Posterior cingulate gyrus (tissue), 11 donors: ENCODE results near the gene UCMA.
"Not testable (repeated sequence)": the region's sequence is repeated elsewhere in the genome, so short reads cannot be mapped to it uniquely, and the experiment has no call there.

ENCODE experiments used
- DNase-seq, 10 donors: peaks; one replicate each; pipeline versions ENCODE4 v3.0.0 to v3.0.0-alpha.2; 2020 to 2021; ENCODE audit warnings: mixed read lengths in 3 of 10
- intact Hi-C: fragments of 100-400 bp; cut with DNase I; formaldehyde crosslinking; loops from one replicate; pipeline ENCODE4 v1.15.1; 2023

UCMA gene, protein sequence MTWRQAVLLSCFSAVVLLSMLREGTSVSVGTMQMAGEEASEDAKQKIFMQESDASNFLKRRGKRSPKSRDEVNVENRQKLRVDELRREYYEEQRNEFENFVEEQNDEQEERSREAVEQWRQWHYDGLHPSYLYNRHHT

DNA sequence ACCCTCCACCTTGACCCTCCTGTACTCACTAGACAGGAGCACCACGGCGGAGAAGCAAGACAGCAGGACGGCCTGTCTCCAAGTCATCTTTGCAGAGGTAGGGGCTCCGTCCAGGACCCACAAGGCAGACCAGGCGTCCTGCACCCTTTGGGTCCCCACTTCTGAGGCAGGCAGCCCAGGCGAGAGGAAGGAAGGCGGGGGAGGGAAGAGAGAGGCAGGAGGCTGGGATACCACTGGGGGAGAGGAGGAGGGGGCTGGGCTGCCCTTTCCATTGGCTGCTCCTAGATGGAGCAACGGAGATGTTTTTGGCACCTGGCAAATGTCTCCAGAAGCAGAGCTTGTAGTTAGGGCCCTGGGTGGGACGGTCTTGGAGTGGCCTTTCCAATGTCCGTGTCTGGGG, at the start of gene UCMA:
Gene UCMA (minus strand): TSS at position 203 of the 400 bp plus-strand sequence. CDS start 116 bp downstream, at position 87.
- DNase-seq: no peak
- intact Hi-C loops: no loop called here

DNA sequence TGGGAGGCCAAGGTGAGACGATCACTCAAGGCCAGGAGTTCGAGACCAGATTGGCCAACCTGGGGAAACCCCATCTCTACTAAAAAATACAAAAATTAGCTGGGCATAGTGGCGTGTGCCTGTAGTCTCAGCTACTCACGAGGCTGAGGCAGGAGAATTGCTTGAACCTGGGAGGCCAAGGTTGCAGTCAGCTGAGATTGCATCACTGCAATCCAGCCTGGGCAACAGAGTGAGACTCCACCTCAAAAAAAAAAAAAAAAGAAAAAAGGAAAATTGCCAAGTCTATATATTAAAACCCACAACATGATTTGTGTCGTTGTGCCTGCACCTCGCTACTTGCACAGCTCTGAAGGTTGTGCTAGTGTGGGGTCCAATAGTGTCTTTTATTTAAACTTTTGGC, 48.2 kb upstream of the UCMA start:
- intact Hi-C loops, DNase-seq: not testable (repeated sequence)

DNA sequence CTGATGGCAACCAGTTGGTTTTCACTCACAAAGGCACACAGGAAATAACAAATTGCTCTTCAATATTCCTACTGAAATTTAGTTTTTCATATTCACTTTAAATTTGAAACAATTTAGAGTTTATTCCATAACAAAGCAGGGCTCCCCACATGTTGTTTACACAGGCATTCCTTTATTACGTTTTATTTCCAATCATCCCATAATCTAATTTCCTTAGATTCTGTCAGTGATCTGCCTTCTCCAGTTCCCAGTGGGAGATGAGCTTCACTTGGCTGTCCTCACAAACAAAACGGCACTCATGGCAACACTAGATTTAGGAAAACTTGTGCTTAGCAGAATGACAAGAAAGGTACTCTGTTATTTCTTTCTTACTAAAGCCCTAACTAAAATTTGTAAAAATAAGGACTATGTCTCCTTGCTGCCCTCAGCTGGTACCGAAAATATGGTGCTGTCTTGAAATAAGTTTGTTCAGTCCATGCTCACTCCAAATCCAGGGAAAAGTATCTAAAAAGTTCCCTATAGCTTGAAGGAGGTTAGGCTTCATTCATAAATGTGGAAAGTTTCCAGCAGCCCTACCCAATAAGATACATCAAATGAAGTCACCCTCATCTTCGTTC, 42.7 kb upstream of the UCMA start:
- DNase-seq: no peak
- intact Hi-C loops: loop anchor here (10.0 kb wide), 1 partner anchor 112 kb away; the partner anchor contains the start of gene MCM10

DNA sequence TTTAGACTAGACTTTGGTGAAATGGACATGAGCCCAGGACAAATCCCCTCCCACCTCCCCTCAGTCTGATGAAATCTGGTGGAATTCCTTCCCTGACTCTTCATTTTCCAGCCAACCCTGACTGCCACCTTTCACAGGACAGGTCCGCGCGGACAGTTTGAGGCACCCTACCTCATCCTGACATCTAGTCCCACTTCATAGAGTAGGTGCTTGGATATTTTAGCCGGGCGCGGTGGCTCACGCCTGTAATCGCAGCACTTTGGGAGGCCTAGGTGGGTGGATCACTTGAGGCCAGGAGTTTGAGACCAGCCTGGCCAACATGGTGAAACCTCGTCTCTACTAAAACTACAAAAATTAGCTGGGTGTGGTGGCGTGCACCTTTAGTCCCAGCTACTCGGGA, 42.0 kb upstream of the UCMA start:
- not testable (repeated sequence) for DNase-seq
- intact Hi-C loops: loop anchor here (10.0 kb wide), 1 partner anchor 111 kb away; the partner anchor contains the start of gene MCM10

DNA sequence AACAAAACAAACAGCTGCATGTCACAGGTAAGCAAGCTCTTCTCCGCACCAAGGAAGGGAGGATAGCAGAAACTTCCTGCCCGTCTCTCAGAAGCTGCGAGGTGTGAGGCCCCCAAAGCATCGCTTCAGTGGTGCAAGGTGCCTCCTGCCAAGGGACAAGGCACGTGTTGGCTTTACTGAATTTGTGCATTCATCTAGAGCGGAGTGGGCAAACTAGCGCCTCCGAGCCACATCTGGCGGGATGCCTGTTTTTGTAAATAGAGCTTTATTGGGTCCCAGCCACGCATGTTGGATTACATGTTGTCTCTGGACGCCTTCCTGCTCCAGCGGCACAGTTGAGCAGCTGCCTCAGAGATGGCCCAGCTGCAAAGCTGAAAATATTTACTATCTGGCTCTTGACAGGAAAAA, 38.0 kb upstream of the UCMA start:
- peak; percentile 46 to 95 (median 72) for DNase-seq
- intact Hi-C loops: loop anchor here (10.0 kb wide), 1 partner anchor 107 kb away; the partner anchor contains the start of gene MCM10

DNA sequence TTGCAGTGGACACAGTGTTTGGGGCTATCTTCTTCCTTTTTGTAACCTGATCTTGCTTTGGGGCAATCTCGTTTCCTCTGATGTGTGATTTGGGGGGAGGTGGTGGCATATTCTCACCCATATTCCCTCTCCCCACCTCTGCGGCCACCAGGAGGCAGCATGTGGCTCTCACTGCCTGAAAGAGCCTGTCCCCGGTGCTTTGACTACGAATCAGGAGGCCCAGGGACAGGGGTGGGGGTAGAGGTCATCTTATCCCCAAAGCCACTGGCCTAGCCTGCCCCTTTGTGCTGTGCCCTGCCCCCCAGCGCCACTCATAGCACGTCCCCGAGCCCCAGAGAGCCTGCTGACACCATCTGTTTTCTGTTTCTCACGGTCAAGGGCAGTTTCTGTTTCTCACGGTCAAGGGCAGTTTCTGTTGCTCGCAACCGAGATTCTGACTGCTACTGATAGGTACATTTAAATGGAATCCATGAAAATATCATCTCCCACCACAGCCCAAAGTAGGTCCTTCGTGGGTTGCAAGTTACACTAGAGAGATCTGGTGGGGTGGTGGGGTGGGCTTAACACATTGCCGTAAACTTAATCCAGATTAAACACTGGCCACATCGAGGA, 37.5 kb upstream of the UCMA start:
- intact Hi-C loops: loop anchor here (10.0 kb wide), 1 partner anchor 107 kb away; the partner anchor contains the start of gene MCM10
- DNase-seq: peak in 6 of 10 donors; percentile 10 to 86 (median 40)

DNA sequence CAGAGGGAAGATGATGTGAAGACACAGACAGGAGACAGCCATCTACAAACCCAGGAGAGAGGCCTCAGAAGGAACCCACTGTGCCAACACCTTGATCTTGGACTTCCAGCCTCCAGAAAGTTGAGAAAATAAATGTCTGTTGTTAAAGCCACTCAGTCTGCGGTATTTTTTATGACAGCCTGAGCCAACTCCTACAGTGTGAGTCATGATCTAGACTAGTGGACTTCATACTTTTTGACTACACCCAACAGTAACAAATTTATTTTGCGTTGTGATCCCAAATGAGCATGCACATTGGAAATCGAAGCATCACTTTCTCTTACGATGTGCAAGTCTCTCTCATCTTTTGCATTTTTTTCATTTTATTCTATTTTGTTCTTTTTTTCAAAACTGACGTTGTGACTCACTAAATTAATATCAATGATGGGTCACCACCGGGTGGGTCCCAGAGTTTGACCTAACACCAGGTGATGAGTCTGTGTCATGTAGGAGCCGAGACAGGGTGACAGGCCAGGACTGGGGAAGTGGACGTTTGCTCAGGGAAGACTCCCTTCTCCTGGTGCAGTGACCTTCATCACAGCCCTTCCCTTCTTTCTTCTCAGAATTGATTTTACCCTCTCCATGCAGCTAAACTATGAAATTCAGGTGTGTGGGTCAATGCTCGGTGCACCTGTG, 36.8 kb upstream of the UCMA start:
- intact Hi-C loops: loop anchor here (10.0 kb wide), 1 partner anchor 106 kb away; the partner anchor contains the start of gene MCM10
- peak in 1 of 10 donors; percentile 1 for DNase-seq

DNA sequence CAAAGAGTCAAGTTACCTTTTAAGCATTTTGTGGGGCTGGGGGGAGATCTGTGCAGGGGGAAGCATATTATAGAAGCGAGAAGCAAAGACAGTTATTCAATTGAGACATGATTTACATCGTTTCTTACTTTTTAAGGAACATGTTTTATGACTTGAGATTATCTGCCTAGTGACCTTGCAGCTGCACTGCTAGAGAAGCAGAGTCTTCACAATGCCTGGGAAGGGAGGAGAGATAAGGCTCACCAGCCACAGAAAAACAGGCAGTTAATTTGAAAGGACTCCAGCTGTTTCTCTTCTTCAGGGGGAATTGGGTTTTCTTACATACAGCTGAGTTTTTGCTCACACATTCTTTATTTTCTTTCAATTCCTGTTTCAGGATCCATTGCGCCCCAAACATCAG, 34.7 kb upstream of the UCMA start:
- intact Hi-C loops: loop anchor here (10.0 kb wide), 1 partner anchor 64 kb away; no protein-coding TSS in a partner anchor
- peak in 1 of 10 donors; percentile 3 for DNase-seq

DNA sequence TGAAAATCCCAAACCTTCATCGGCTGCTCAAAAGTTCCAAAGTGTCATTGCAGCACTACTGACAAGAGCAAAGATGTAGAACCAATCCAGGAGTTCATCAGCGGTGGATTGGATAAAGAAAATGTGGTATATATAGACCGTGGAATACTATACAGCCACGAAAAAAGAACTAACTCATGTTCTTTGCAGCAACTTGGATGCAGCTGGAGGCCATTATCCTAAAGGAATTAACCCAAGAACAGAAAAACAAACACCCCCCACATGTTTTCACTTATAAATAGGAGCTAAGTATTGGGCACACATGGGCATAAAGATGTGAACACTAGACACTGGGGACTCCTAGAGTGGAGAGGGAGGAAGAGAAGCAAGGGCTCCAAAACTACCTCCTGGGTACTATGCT, 34.1 kb upstream of the UCMA start:
- DNase-seq: no peak
- intact Hi-C loops: loop anchor here (10.0 kb wide), 1 partner anchor 64 kb away; no protein-coding TSS in a partner anchor

DNA sequence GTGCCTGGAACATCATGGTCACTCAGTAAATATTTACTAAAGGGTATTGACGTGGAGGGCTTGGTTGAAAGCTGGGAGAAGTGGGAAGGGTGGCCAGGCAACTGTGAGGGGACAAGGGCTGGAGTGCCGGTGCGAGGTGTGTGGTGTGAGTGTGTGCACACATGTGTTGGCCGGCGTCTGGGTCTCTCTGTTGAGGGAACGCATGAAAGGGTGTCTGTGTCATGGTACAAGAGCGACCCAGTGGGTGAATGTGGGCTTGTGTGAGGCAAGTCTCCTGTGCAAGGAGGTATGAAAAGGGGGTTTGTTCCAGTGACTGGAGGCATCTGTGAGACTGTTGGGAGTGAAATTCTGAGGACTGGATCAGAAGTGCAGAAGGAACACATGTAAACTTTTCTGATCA, 29.4 kb upstream of the UCMA start:
- peak in 1 of 10 donors; percentile 62 for DNase-seq
- intact Hi-C loops: loop anchor here (10.0 kb wide), 1 partner anchor 59 kb away; no protein-coding TSS in a partner anchor

DNA sequence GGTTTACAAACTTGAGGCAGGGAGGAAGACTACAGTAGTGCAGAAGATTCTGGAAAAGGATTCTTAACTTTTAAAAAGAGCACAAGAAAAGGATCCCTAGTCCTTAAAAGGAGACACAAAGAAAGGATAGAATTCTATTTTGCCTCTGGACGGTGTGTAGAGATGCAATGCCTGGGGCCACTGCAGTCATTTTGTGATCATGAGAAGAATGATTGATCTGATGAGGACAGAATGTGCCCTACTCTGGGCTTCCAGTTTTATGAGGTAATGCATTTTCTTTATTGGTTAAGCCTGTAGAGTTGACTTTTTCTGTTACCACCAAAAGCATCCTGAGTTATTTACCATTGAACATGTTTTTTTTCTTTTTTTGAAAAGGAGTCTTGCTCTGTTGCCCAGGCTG, 28.3 kb upstream of the UCMA start:
- no peak for DNase-seq
- intact Hi-C loops: loop anchor here (10.0 kb wide), 1 partner anchor 58 kb away; no protein-coding TSS in a partner anchor

DNA sequence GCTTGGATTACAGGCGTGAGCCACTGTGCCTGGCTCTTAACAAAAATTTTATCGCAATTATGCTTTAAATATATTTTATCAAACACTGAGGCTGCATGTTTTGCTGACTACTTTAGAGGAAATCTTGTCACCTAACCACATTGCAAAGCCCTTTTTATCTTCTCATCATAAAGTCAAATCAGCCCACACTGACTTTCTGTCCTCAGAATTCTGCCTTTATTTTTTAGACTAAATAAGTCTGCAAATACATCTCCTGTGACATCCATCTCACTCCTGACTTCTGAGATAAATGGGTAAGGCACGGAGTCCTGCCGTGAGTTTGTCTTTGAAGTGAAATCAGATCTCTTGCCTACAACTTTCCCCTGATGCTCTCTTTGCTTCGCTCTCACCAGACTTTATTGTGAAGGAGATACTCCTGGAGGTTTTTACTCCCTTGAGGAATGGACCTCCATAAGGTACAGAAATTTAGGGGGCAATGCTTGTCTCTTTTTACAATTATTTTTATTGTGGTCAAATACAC, 23.5 kb upstream of the UCMA start:
- DNase-seq: no peak
- intact Hi-C loops: no loop called here

DNA sequence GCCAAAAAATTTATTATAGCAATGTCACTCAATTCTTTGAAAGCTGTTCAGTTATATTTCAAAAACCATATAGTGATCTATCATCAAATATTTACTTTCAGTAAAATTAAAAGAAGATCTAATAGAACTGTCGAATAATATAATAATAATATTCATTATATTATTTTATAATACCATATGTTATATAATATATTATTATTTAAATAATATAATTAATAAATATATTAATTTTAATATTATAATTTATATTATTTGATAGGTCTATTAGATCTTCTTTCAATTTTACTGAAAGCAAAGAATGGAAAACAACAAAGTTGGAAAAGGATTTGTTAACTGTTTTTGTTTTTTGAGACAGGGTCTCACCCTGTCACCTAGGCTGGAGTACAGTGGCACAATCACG, 22.5 kb upstream of the UCMA start:
- intact Hi-C loops: no loop called here
- no peak for DNase-seq

DNA sequence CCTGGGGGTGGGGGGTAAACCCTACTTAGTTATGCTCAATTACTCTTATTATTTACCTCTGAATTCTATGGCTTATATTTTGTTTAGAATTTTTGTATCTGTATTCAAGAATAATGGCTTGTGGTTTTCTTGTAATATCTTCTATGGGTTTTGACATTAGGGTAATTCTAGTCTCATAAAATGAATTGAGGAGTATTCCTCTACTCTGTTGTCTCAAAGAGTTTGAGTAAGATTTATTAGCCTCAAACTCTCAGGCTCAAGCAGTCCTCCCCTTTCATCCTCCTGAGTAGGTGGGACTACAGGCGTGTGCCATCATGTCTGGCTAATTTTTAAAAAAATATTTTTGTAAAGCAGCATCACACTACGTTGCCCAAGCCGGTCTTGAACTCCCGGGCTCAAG, 19.6 kb upstream of the UCMA start:
- DNase-seq: peak in 1 of 10 donors; percentile 2
- intact Hi-C loops: no loop called here

DNA sequence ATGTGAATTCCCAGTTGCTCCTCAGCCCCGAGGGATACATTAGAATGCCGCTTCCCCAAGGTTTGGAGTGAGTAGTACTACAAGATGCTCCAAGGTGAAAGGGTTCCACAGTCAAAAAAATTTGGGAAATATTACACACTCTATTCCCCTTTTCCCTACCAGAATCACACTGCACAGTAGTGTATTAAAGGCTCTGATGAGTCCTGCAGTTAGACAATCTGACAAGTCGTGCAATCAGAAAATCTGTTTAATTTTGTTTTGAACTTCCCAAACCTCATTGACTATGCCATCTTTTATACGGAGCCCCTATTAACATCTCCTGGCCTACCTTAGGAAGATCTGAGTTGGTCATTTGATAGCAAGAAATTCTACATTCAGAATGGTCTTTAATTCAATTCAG, 13.6 kb upstream of the UCMA start:
- peak in 1 of 10 donors; percentile 0 for DNase-seq
- intact Hi-C loops: no loop called here

DNA sequence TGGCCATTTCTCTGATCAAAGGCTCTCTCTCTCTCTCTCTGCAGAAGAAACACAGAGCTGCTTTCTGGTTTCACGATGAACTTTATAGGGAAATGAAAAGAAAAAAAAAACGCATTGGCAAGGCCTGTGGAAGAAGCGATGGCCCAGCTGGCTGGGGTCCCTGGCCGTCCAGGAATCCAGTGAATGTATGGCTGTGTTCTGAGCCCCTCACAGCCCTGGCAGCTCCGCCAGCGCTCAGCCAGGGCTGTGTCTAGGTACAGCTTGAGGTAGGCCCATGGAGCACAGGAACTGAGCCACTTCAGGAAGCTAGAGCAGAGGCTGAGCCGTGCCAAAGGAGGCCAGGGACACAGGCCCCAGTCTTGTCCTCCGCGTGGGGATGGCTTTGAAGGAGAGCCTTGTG, 13.1 kb upstream of the UCMA start:
- DNase-seq: peak in 1 of 10 donors; percentile 49
- intact Hi-C loops: no loop called here

DNA sequence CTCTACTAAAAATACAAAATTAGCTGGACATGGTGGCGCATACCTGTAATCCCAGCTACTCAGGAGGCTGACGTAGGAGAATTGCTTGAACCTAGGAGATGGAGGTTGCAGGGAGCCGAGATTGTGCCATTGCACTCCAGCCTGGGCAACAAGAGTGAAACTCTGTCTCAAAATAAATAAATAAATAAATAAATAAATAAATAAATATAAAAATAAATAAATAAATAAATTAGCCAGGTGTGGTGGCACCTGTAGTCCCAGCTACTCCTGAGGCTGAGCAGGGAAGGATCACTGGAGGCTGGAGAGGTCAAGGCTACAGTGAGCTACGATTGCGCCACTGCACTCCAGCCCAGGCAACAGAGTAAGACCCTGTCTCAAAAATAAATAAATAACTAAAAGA, 8.1 kb upstream of the UCMA start:
- peak in 1 of 10 donors; percentile 12 for DNase-seq
- intact Hi-C loops: not testable (repeated sequence)

DNA sequence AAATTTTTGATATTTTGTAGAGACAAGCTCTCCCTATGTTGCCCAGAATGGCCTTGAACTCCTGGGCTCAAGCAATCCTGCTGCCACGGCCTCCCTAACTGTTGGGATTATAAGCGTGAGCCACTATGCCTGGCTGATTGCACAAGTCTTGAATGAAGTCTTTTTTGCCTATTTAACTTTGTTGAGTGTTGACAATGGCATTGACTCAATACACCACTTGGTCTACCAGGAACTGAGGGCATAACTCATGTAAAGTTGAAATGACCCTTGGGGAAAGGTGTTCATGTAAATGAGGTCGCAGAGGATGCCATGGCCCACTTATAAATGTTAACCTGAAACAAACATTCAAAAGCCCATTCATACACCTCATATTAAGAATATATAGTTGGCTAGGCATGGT, 7.4 kb upstream of the UCMA start:
- intact Hi-C loops: no loop called here
- DNase-seq: no peak

DNA sequence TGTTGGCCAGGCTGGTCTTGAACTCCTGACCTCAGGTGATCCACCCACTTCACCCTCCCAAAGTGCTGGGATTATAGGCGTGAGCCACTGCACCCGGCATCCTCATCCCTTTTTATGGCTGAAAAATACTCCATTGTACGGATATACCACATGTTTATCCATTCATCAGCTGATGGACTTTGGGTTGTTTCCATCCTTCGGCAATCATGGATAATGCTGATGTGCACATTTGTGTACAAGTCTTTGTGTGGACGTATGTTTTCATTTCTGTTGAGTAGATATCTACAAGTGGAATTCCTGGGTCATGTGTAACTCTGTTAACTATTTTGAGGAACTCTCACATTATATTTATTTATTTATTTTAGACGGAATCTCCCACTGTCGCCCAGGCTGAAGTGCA, 5.7 kb upstream of the UCMA start:
- no peak for DNase-seq
- intact Hi-C loops: no loop called here

DNA sequence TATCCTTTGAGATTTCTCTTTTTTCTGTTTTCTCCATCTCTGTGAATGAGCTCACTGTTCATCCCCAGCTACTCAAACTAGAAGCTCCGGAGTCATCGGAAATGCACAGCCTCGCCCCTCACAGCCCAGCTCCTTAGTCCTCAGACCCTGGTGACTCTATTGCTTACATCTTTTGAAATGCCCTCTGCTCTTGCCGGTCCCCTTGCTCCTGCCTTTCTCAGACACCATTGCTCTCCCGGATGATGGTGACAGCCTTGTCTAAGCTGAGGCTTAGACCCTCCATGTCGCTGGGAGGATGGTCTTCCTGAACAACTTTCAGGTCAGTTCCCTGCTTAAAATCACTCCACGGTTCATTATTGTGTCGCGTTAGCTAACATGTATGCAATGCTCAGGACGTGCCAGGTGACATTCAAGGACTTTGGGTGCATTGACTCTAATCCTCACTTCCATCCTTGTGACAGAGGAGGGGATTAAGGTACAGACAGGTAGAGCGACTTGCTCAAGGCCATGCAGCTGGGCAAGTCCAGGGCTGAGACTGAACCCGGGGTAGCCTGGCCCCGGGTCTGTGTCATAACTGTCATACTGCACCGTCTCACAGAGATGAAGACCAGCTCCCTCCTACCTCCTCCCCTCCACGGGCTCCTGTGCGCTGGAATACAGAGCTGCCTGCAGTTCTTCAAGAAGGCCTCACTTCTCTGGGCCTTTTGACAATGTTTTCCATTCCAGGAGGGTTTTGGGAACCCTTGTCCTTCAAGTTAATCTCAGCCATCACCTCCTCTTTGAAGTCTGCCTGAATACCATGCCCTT, 4.3 kb upstream of the UCMA start:
- intact Hi-C loops: no loop called here
- DNase-seq: no peak
